ENCODE data around the gene HJURP. TPM values are rescaled to one million over a fixed set of nuclear protein-coding genes. Genes with fewer than 3 reads are reported as not detected.

Gene HJURP
- total RNA-seq, 1 donor from 2014 or later = 42.1 TPM

GRCh38 chr2:233793465-233794127 lies 60.7 kb downstream of the HJURP start:
- Mint-ChIP-seq H3K9me3 (no peaks in the 10 kb centered on the region), H3K4me3 (no peak overlapping the region), H3K27me3 (peaks cover 8% of the 10 kb centered on the region), H3K4me1 (ENCODE audit: unreplicated experiment) (no peaks in the 10 kb centered on the region), H3K27ac (no peak overlapping the region), H3K36me3 (no peaks in the 10 kb centered on the region)
- no peak for TF ChIP-seq CTCF (conservative IDR thresholded peaks at IDR 0.05)
- no peak for DNase-seq (ENCODE audit: extremely low spot score, unreplicated experiment)

GRCh38 chr2:233792720-233793119 lies 61.6 kb downstream of the HJURP start:
- no peaks in the 10 kb centered on the region for H3K36me3 Mint-ChIP-seq
- no peaks in the 10 kb centered on the region for H3K9me3 Mint-ChIP-seq
- H3K27ac Mint-ChIP-seq = no peak overlapping the region
- TF ChIP-seq CTCF (conservative IDR thresholded peaks at IDR 0.05) = no peak
- peaks cover 8% of the 10 kb centered on the region for H3K27me3 Mint-ChIP-seq
- DNase-seq (ENCODE audit: extremely low spot score, unreplicated experiment) = no peak
- H3K4me1 Mint-ChIP-seq (ENCODE audit: unreplicated experiment) = no peaks in the 10 kb centered on the region
- no peak overlapping the region for H3K4me3 Mint-ChIP-seq

GRCh38 chr2:233791883-233792329 lies 62.4 kb downstream of the HJURP start:
- H3K36me3 Mint-ChIP-seq = no peaks in the 10 kb centered on the region
- peaks cover 8% of the 10 kb centered on the region for H3K27me3 Mint-ChIP-seq
- no peak for DNase-seq (ENCODE audit: extremely low spot score, unreplicated experiment)
- H3K4me1 Mint-ChIP-seq (ENCODE audit: unreplicated experiment) = no peaks in the 10 kb centered on the region
- TF ChIP-seq CTCF (conservative IDR thresholded peaks at IDR 0.05) = no peak
- no peaks in the 10 kb centered on the region for H3K9me3 Mint-ChIP-seq
- no peak overlapping the region for H3K27ac Mint-ChIP-seq
- no peak overlapping the region for H3K4me3 Mint-ChIP-seq

- Mint-ChIP-seq H3K4me3 (no peak overlapping the region), H3K4me1 (ENCODE audit: unreplicated experiment) (no peaks in the 10 kb centered on the region), H3K36me3 (no peaks in the 10 kb centered on the region), H3K9me3 (no peaks in the 10 kb centered on the region), H3K27me3 (peaks cover 8% of the 10 kb centered on the region), H3K27ac (no peak overlapping the region)
- DNase-seq (ENCODE audit: extremely low spot score, unreplicated experiment) = no peak
- TF ChIP-seq CTCF (conservative IDR thresholded peaks at IDR 0.05) = no peak
Observed at GRCh38 chr2:233791151-233791882, 63.0 kb downstream of the HJURP start.

- TF ChIP-seq CTCF (conservative IDR thresholded peaks at IDR 0.05) = no peak
- H3K4me3 Mint-ChIP-seq = no peak overlapping the region
- peaks cover 8% of the 10 kb centered on the region for H3K27me3 Mint-ChIP-seq
- no peaks in the 10 kb centered on the region for H3K36me3 Mint-ChIP-seq
- no peak overlapping the region for H3K27ac Mint-ChIP-seq
- DNase-seq (ENCODE audit: extremely low spot score, unreplicated experiment) = no peak
- no peaks in the 10 kb centered on the region for H3K4me1 Mint-ChIP-seq (ENCODE audit: unreplicated experiment)
- H3K9me3 Mint-ChIP-seq = no peaks in the 10 kb centered on the region
Observed at GRCh38 chr2:233789554-233789953, 64.8 kb downstream of the HJURP start.

Other genes starting within 250 kb of the HJURP start
- 0.17 TPM in 1 of 2 replicates, not detected in the other for gene UGT1A8, start 236.9 kb downstream of the HJURP start, total RNA-seq (ENCODE audit: low replicate concordance)
- gene UGT1A10, start 218.1 kb downstream of the HJURP start, total RNA-seq (ENCODE audit: low replicate concordance) = not detected in 2 replicates
- not detected in 2 replicates for gene UGT1A9, start 182.6 kb downstream of the HJURP start, total RNA-seq (ENCODE audit: low replicate concordance)
- 0.19 TPM in 1 of 2 replicates, not detected in the other for gene UGT1A7, start 172.6 kb downstream of the HJURP start, total RNA-seq (ENCODE audit: low replicate concordance)
- 0.52 and 1.9 TPM in 2 replicates for gene UGT1A6, start 161.6 kb downstream of the HJURP start, total RNA-seq (ENCODE audit: low replicate concordance)
- gene UGT1A5, start 141.6 kb downstream of the HJURP start, total RNA-seq (ENCODE audit: low replicate concordance) = not detected in 2 replicates
- not detected in 2 replicates for gene UGT1A4, start 135.8 kb downstream of the HJURP start, total RNA-seq (ENCODE audit: low replicate concordance)
- gene UGT1A3, start 125.5 kb downstream of the HJURP start, total RNA-seq (ENCODE audit: low replicate concordance) = 0.19 TPM in 1 of 2 replicates, not detected in the other
- gene UGT1A1, start 94.3 kb downstream of the HJURP start, total RNA-seq (ENCODE audit: low replicate concordance) = 0.21 and 0.77 TPM in 2 replicates
- not detected in 2 replicates for gene MROH2A, start 76.2 kb downstream of the HJURP start, total RNA-seq (ENCODE audit: low replicate concordance)
- gene TRPM8, start 62.8 kb upstream of the HJURP start, total RNA-seq (ENCODE audit: low replicate concordance) = 0.60 and 0.62 TPM in 2 replicates
- not detected in 2 replicates for gene SPP2, start 196.2 kb upstream of the HJURP start, total RNA-seq (ENCODE audit: low replicate concordance)

All from type B pancreatic cell (in vitro differentiated cells).